ENCODE results near the gene ATXN1. TPM values are rescaled to one million over a fixed set of nuclear protein-coding genes. Genes with fewer than 3 reads are reported as not detected.

ATXN1 gene
- total and polyA plus RNA-seq, 2 of the 8 experiments (the other 6 are each of a cell fraction or from before 2014, with no cell fraction given), result 1.6 to 4.0 TPM

GRCh38 chr6:16374016-16374415 is 387.2 kb downstream of the ATXN1 start (continued):
- TF ChIP-seq TEAD4 (IDR thresholded peaks at IDR 0.05; ENCODE audit: low read depth, low read length) (no peak), SUZ12 (IDR thresholded peaks at IDR 0.05; ENCODE audit: low read length) (no peak), RFX5 (IDR thresholded peaks at IDR 0.05; ENCODE audit: borderline replicate concordance, low read depth, low read length) (no peak), BACH1 (IDR thresholded peaks at IDR 0.05; ENCODE audit: low read length) (no peak), EGR1 (IDR thresholded peaks at IDR 0.05; ENCODE audit: borderline replicate concordance, low read depth, low read length) (no peak), SIX5 (IDR thresholded peaks at IDR 0.05; ENCODE audit: low read depth, low read length) (no peak), SIN3A (conservative IDR thresholded peaks at IDR 0.05 in 1 of 2, IDR thresholded peaks at IDR 0.05 in 1 of 2; ENCODE audit: low read depth in 1 of 2, low read length in 2 of 2) (no peak), RAD21 (IDR thresholded peaks at IDR 0.05 in 1 of 2, conservative IDR thresholded peaks at IDR 0.05 in 1 of 2; ENCODE audit: low read depth in 2 of 2, low read length in 2 of 2) (no peak)
